HepG2 (cell line): ENCODE data around the gene DBNDD2. TPM values are rescaled to one million over a fixed set of nuclear protein-coding genes. Genes with fewer than 3 reads are reported as not detected.

Experiments
- AGO2 ChIP-seq: fragments of 200-400 bp; formaldehyde crosslinking; optimal IDR thresholded peaks from 2 replicates; pipeline ENCODE3; 2017; ENCODE audit warnings: mild to moderate bottlenecking, low read depth, low read length, moderate library complexity
- CENPT ChIP-seq: sonication (generic); formaldehyde crosslinking; IDR thresholded peaks from 2 replicates; pipeline ENCODE4 v1.8.0; 2022; ENCODE audit warnings: low read depth, mild to moderate bottlenecking, moderate library complexity, missing genetic modification reagents
- FOXM1 ChIP-seq: sonication (generic); formaldehyde crosslinking; IDR thresholded peaks from 2 replicates; pipeline ENCODE4 v1.5.0; 2020; ENCODE audit warnings: missing genetic modification reagents
- GPN1 ChIP-seq: sonication (generic); formaldehyde crosslinking; IDR thresholded peaks from 2 replicates; pipeline ENCODE4 v1.5.1; 2020; ENCODE audit warnings: missing genetic modification reagents, borderline replicate concordance
- MZF1 ChIP-seq: sonication (generic); formaldehyde crosslinking; IDR thresholded peaks from 2 replicates; pipeline ENCODE4 v1.8.1; 2023; ENCODE audit warnings: mild to moderate bottlenecking, missing genetic modification reagents, borderline replicate concordance
- NFATC3 ChIP-seq: sonication (generic); formaldehyde crosslinking; IDR thresholded peaks from 2 replicates; pipeline ENCODE4 v1.5.1; 2020; ENCODE audit warnings: mild to moderate bottlenecking, missing genetic modification reagents
- PHF8 ChIP-seq: sonication (generic); formaldehyde crosslinking; IDR thresholded peaks from 2 replicates; pipeline ENCODE4 v1.5.0; 2020; ENCODE audit warnings: missing genetic modification reagents
- SIX4 ChIP-seq: sonication (generic); formaldehyde crosslinking; IDR thresholded peaks from 2 replicates; pipeline ENCODE4 v1.4.0; 2020; ENCODE audit warnings: missing genetic modification reagents
- SMAD3 ChIP-seq: sonication (generic); formaldehyde crosslinking; IDR thresholded peaks from 2 replicates; pipeline ENCODE4 v1.4.0; 2020; ENCODE audit warnings: missing genetic modification reagents
- SMYD3 ChIP-seq: sonication (generic); formaldehyde crosslinking; IDR thresholded peaks from 2 replicates; pipeline ENCODE4 v1.8.1; 2023; ENCODE audit warnings: mild to moderate bottlenecking, missing genetic modification reagents
- TBX3 ChIP-seq: fragments of 450-650 bp; IDR thresholded peaks from 2 replicates; pipeline ENCODE4 v1.6.1; 2017; ENCODE audit warnings: antibody characterized with exemption, mild to moderate bottlenecking, inconsistent platforms, borderline replicate concordance
- TCF7L2 ChIP-seq: IDR thresholded peaks from 2 replicates; pipeline ENCODE4 v1.6.1; 2011; ENCODE audit warnings: mild to moderate bottlenecking, low read depth, low read length, moderate library complexity
- ZBTB14 ChIP-seq: sonication (generic); formaldehyde crosslinking; IDR thresholded peaks from 2 replicates; pipeline ENCODE4 v1.4.0; 2020; ENCODE audit warnings: missing genetic modification reagents
- ZBTB38 ChIP-seq: sonication (generic); formaldehyde crosslinking; IDR thresholded peaks from 2 replicates; pipeline ENCODE4 v1.5.1; 2020; ENCODE audit warnings: mild to moderate bottlenecking, missing genetic modification reagents
- ZFP36L1 ChIP-seq: sonication (generic); formaldehyde crosslinking; IDR thresholded peaks from 2 replicates; pipeline ENCODE4 v1.8.0; 2022; ENCODE audit warnings: mild to moderate bottlenecking, missing genetic modification reagents, moderate library complexity
- ZNF12 ChIP-seq: sonication (generic); formaldehyde crosslinking; IDR thresholded peaks from 2 replicates; pipeline ENCODE4 v1.5.0; 2020; ENCODE audit warnings: missing genetic modification reagents
- ZNF280D ChIP-seq: sonication (generic); formaldehyde crosslinking; IDR thresholded peaks from 2 replicates; pipeline ENCODE4 v1.5.1; 2020; ENCODE audit warnings: mild to moderate bottlenecking, missing genetic modification reagents
- ZNF317 ChIP-seq: sonication (generic); formaldehyde crosslinking; IDR thresholded peaks from 2 replicates; pipeline ENCODE4 v1.5.0; 2020; ENCODE audit warnings: mild to moderate bottlenecking, missing genetic modification reagents
- ZNF337 ChIP-seq: sonication (generic); formaldehyde crosslinking; IDR thresholded peaks from 2 replicates; pipeline ENCODE4 v1.5.1; 2020; ENCODE audit warnings: missing genetic modification reagents, low read depth, mild to moderate bottlenecking, borderline replicate concordance
- ZNF619 ChIP-seq: sonication (generic); formaldehyde crosslinking; IDR thresholded peaks from 2 replicates; pipeline ENCODE4 v1.4.0; 2020; ENCODE audit warnings: mild to moderate bottlenecking, missing genetic modification reagents
- ZNF629 ChIP-seq: sonication (generic); formaldehyde crosslinking; conservative IDR thresholded peaks from 2 replicates; pipeline ENCODE4 v1.5.0; 2020; ENCODE audit warnings: missing genetic modification reagents
- ZNF709 ChIP-seq: sonication (generic); formaldehyde crosslinking; IDR thresholded peaks from 2 replicates; pipeline ENCODE4 v1.5.0; 2020; ENCODE audit warnings: mild to moderate bottlenecking, missing genetic modification reagents
- ZNF768 ChIP-seq: sonication (generic); formaldehyde crosslinking; IDR thresholded peaks from 2 replicates; pipeline ENCODE4 v1.4.0; 2020; ENCODE audit warnings: missing genetic modification reagents
- ZNF781 ChIP-seq: sonication (generic); formaldehyde crosslinking; IDR thresholded peaks from 2 replicates; pipeline ENCODE4 v1.5.1; 2020; ENCODE audit warnings: borderline replicate concordance, mild to moderate bottlenecking, missing genetic modification reagents; ENCODE audit errors: not compliant biosample characterization
- ZNF878 ChIP-seq: sonication (generic); formaldehyde crosslinking; IDR thresholded peaks from 2 replicates; pipeline ENCODE4 v1.8.1; 2023; ENCODE audit warnings: mild to moderate bottlenecking, missing genetic modification reagents, moderate library complexity
- polyA plus RNA-seq, 8 experiments: library from polyadenylated mRNA; depleted of rRNA in 3 of 8; stranded (reverse) in 7 of 8; unstranded in 1 of 8; fragments of >200 nt; fragmentation: Illumina TruSeq in 4 of 8; extraction: Trizol in 4 of 8; gene quantifications; 2 replicates each; pipeline versions ENCODE4 v1.2.1 to v1.2.3, GENCODE V29; 2011 to 2016; ENCODE audit warnings: low read depth in 4 of 8, missing spikeins in 1 of 8, mixed read lengths in 1 of 8; ENCODE audit not compliant: insufficient read depth in 1 of 8
- total RNA-seq, 5 experiments: library from RNA; depleted of rRNA; stranded (reverse); fragments of >200 nt; fragmentation: Illumina TruSeq; extraction: Trizol; gene quantifications; 2 replicates each; pipeline ENCODE4 v1.2.3, GENCODE V29; 2016; ENCODE audit warnings: low read depth in 1 of 5
- TF ChIP-seq, protein P1 (sequence below): fragments of 450-650 bp; IDR thresholded peaks from 2 replicates; pipeline ENCODE4 v1.6.1; 2017

DBNDD2 gene
- total and polyA plus RNA-seq, 2 of the 13 experiments (the other 11 are each of a cell fraction or from before 2014, with no cell fraction given), result 16.7 to 47.6 TPM

GRCh38 chr20:45362804-45363610 is 45.1 kb upstream of the DBNDD2 start, which contains the start of gene SYS1 (continued):
- TF ChIP-seq ZNF280D (CRISPR knock-in tag) (peak; percentile 88; the same call in 1 of the 2 replicates), ZFP36L1 (CRISPR knock-in tag) (peak; percentile 97), ZBTB14 (CRISPR knock-in tag) (peak; percentile 46; the same call in 1 of the 2 replicates), ZNF709 (peak; percentile 93), ZNF619 (CRISPR knock-in tag) (peak; percentile 96), GPN1 (peak; percentile 61; the same call in 1 of the 2 replicates), NFATC3 (CRISPR knock-in tag) (no peak; the same call in 1 of the 2 replicates), TCF7L2 (no peak), ZBTB38 (CRISPR knock-in tag) (peak; percentile 44), AGO2 (peak; percentile 92), ZNF12 (peak; percentile 38), SMYD3 (CRISPR knock-in tag) (peak; percentile 24; the same call in 1 of the 2 replicates), ZNF629 (CRISPR knock-in tag) (no peak), FOXM1 (no peak), ZNF878 (CRISPR knock-in tag) (no peak), ZNF337 (CRISPR knock-in tag) (peak; percentile 87), TBX3 (peak; percentile 65; the same call in 1 of the 2 replicates), SIX4 (CRISPR knock-in tag) (peak; percentile 61), SMAD3 (CRISPR knock-in tag) (peak; percentile 91), ZNF781 (CRISPR knock-in tag) (peak; percentile 97), PHF8 (CRISPR knock-in tag) (peak; percentile 100), ZNF317 (peak; percentile 91), MZF1 (CRISPR knock-in tag) (no peak; the same call in 1 of the 2 replicates), ZNF768 (peak; percentile 86), CENPT (CRISPR knock-in tag) (peak; percentile 52; the same call in 1 of the 2 replicates)
- TF ChIP-seq, protein P1, sequence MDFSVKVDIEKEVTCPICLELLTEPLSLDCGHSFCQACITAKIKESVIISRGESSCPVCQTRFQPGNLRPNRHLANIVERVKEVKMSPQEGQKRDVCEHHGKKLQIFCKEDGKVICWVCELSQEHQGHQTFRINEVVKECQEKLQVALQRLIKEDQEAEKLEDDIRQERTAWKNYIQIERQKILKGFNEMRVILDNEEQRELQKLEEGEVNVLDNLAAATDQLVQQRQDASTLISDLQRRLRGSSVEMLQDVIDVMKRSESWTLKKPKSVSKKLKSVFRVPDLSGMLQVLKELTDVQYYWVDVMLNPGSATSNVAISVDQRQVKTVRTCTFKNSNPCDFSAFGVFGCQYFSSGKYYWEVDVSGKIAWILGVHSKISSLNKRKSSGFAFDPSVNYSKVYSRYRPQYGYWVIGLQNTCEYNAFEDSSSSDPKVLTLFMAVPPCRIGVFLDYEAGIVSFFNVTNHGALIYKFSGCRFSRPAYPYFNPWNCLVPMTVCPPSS, result no peak
